Sciatic nerve (tissue), 2 donors: ENCODE data around the gene SLC19A2. TPM values are rescaled to one million over a fixed set of nuclear protein-coding genes. Genes with fewer than 3 reads are reported as not detected.
"Not testable (repeated sequence)": the region's sequence is repeated elsewhere in the genome, so short reads cannot be mapped to it uniquely, and the experiment has no call there.

ENCODE experiments used
- ATAC-seq: fragments of 200-7000 bp; cut with Tn5 transposase; one replicate; pipeline ENCODE4 v1.9.1; 2020; ENCODE audit warnings: mild to moderate bottlenecking, moderate library complexity
- DNase-seq: peaks from one replicate; pipeline ENCODE4 v3.0.0-alpha.2; 2020; ENCODE audit warnings: low spot score
- intact Hi-C: fragments of 100-400 bp; cut with DNase I; formaldehyde crosslinking; loops from one replicate; pipeline ENCODE4 v1.14.2; 2022
- total RNA-seq: library from RNA; stranded (reverse); fragmentation: NEBNext Ultra II Directional; extraction: Animal tissue kit (Norgen Biotek cat#: 25700); gene quantifications from one replicate; pipeline ENCODE4 v1.2.1, GENCODE V29; 2021
- donor health status: DM: no; HTN: no; CAD: no.
- donor health status: DM: no; HTN: no; CAD: no.

Gene SLC19A2
- total RNA-seq, 1 donor from 2014 or later: 7.0 TPM

DNA sequence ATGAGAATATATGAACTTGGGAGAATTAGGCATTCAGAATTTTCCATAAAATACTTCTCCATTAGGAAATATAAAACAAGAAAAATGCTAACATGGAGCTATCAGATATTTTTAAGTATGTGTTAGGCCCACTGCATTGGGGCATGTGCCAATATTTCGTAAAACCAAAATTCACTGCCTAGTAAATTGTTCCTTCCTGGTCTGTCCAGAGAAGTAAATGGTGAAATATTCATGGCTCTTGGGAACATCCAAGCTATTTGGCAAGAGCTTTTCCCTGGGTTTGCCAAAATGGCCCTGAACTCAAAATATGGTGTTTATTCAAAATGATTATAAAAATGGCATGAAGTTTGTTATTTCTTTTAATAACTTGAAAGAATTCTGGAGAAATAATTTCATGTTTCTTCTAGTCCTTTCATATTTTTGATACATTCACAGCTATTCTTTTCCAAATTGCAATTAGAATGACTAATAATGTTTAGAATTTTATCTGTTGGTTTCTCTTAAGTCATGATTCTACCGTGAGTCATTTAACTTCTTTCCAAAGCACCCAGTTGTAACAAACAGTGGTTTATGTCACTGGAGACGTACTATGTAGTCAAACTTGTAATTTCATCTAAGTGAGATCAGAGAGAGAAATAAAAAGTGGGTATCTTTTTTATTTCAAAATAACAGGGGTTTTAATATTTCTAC lies 25.7 kb upstream of the SLC19A2 start:
- intact Hi-C loops: no loop called here
- ATAC-seq (peak; percentile 89), DNase-seq (no peak)

DNA sequence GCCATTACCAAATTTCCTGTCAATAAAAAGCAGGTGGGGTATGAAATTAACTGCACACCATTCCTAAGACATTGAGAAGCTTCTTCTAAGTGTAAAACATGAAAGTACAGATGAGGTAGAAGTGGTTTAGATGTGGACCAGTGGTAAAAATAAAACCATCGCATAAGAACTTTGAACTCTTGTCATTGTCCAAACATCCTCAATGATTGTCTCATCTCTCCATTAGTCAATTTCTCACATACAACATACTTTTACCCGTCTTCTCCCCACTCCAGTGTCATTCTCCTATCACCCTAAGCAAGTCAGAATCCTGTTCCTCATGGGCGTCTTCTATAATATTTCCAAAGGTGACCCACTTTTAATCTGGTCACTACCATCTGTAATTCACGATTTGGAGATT lies 24.3 kb upstream of the SLC19A2 start:
- ATAC-seq (no peak), DNase-seq (no peak)
- intact Hi-C loops: no loop called here

DNA sequence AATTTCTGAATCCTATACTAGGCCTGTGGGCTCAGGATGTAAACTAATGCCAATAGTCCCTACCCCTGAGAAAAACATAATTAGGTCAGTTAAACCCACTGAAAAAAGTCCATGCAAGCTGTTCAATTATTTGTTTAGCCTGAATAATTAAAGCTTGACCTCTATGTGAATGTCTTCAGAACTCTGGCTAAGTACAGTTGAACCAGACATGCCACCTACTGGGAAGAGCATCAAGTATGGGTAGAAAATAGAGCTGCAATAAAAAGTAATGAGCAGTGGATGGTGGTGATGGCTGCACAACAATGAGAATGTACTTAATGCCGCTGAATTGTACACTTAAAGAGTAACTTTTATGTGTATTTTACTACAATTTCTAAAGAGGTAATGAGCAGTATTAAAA lies 23.6 kb upstream of the SLC19A2 start:
- ATAC-seq (no peak), DNase-seq (no peak)
- intact Hi-C loops: no loop called here

DNA sequence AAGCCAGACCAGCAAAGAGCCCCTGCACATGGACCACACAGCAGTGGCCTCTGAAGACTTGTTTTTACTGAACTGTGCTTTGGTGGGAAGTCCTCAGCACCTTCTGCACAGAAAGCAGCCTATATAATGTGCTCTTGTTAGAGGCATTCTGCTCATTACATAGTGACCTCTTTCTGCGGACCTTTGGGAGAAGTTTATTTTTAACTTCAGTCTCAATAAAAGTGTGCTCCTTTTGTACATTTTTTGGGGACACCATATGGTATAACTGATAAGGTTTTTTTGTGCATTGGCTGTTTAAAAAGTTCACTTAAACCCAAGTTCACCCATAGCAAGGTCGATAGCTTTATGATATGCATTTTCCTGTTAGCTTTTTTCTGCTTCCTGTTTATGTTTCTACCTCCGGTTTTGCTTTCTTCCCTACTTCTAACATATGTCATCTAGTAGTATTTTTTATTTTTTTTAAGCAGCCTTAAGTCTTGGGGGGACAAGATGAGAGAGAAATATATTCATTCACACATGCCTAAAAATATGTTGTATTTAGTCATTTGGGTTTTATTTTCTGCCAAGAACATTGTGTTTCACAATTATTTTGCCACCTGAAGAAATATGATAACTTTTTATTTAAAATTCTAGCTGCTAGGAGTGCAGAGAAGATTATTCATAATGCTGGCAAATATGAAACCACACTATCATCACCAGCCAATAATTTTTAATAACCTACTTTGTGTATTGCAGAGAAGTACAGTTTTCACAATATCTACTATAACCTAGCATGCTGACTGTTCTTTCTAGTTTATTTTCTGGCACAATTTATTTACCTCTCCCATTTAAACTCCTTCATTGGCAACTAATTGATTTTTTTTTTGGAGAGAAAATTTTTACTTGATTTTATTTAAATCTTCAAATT lies 22.9 kb upstream of the SLC19A2 start:
- no peak for DNase-seq
- peak; percentile 57 for ATAC-seq

DNA sequence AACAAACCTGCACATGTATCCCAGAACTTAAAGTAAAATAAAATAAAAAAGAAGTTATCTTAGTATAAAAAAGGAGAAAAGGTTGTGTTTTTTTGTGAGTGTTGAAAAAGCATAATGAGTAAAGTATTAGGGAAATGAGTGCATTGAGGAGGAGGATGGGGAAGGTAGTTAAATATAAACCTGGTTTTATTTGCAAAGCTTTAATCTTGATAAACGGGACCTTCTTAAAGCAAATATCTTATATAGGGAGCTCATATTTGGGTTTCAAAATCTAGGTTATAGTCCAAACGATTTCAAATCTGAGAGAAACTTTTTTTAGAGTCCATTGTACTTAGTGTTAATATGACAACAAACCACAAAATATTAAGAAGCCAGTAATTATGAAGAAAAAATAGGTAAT lies 21.7 kb upstream of the SLC19A2 start:
- ATAC-seq (no peak), DNase-seq (no peak)
- intact Hi-C loops: no loop called here

More for the DNA sequence above, 22.9 kb upstream of the SLC19A2 start:
- intact Hi-C loops: no loop called here

DNA sequence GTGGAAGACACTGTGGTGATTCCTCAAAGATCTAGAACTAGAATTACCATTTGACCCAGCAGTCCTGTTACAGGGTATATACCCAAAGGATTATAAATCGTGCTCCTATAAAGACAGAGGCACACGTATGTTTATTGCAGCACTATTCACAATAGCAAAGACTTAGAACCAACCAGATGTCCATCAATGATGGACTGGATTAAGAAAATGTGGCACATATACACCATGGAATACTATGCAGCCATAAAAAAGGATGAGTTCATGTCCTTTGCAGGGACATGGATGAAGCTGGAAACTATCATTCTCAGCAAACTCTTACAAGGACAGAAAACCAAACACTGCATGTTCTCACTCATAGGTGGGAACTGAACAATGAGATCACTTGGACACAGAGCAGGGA lies 17.9 kb upstream of the SLC19A2 start:
- intact Hi-C loops, DNase-seq, ATAC-seq: not testable (repeated sequence)

DNA sequence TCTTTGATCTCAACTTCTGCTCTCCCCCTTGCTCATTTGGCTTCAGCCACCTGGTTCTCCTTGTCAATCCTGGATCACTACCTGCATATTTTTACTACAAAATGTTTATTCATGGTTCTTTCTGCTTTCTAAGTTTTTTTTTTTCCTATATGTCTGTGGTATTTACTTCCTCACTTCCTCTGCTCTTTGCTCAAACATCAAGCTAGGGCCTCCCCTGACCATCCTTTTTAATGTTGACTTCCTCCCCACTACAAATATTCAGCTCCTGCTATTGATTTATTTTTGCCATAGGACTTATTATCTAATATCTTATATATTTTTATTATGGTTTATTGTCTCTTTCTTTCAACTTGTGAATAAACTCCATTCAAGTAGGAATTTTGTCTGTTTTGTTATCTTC lies 14.1 kb upstream of the SLC19A2 start:
- DNase-seq: no peak
- no peak for ATAC-seq
- intact Hi-C loops: no loop called here

DNA sequence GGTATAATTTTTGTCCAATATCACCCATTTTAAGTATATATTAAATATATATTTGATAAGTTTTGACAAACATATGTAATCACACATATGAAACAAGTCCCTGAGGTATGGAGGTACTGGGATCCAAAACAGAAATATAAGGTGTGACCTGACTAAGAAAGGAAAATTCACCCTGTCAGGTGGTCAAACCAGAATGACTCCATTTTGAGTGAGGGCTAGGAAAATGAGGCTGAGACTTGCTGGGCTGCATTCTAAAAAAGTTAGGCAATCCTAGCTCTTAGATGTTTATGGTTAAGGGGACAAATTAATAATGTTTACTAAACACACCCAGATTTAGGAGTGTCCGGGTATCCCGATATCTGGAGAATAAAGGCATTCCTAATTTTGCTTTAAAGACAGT lies 11.6 kb upstream of the SLC19A2 start:
- ATAC-seq: no peak
- intact Hi-C loops: no loop called here

DNA sequence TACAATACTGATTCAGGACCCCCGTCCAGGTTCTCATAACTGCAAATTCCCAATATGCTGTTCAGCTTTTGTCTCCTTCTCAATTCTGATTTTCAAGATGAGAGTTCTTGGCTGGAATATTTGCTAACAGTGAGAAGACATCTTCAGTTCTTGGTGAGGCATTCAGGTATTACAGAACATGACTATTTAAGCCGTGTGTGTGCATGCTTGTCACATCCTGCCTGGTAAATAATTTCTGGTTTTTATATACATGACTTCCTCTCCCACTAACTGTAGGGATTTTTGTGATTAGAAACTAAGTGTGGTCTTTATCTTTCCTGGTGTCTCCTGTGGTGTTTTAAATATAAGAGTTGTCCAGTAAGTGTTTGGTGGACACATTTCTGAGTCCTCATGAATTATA lies 10.2 kb upstream of the SLC19A2 start:
- DNase-seq: no peak
- ATAC-seq: no peak
- intact Hi-C loops: no loop called here

More for the DNA sequence above, 11.6 kb upstream of the SLC19A2 start:
- DNase-seq: no peak

DNA sequence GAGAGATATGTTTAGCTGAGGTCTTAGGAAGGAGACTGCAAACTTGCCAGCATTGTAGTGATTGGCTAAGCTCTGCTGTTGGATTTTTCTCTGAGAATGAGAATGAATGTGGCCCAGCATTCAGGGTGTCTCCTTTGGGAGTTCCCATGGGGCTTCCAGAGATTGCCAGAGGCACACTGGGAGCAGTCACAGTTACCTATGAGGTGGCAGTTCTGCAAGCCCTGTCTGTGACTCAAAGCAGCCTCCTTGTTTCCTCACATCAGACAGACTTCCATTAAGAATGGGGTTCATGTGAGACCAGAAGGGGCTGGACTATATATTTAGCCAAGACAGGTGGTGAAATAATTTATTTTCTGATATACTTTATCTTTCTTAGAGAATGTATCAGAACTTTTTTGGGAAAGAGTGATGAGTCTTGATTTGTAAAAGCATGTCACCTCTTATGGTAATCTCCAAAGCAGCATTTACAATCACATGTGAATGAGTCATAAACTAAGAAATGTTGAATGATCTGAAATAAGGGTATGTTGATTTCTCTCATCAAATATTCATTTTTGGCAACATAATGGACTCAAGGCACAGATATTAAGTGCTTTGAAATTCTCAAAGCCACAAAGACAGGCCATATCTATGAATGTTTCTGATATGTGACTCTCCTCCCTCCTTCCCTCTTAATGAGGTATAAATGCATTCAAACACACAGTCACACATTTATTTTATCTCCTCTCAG lies 9.5 kb upstream of the SLC19A2 start:
- DNase-seq (no peak), ATAC-seq (no peak)
- intact Hi-C loops: no loop called here

DNA sequence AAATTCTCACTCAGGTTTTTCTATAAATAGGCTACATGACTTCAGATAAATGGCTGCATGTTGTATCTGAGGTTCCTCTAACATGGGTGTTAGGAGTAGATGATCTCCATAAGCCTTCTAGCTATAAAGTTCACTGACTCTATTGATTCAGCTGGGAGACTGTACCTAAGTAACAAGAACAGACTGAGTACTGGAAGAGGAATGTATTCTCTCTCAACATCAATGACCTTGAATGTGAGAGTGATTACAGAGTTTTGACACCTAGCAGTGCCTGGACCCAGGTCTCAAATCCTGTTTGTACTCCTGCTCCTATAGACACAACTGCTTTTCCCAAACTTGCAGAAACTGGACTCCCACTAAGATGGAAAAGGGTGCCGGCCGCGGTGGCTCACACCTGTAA lies 8.6 kb upstream of the SLC19A2 start:
- intact Hi-C loops: no loop called here

DNA sequence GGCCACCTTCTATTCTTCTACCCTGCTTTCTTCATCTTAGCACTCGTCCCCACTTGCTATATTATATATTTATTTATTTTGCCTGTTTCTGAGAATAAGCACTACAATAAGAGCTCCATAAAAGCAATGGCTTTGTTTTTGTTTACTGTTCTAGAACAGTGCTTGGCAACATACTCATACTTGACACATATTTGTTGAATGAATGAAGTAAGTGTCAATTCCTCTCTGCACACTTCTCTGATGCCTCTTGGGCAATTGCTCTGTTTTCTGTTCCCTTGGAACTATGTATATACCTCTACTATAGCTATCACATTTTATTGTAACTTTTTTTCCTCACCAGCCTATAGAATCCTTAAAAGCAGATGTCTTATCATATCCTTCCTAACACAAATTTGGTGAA lies 7.5 kb upstream of the SLC19A2 start:
- intact Hi-C loops: no loop called here
- DNase-seq (no peak), ATAC-seq (no peak)

More for the DNA sequence above, 8.6 kb upstream of the SLC19A2 start:
- DNase-seq (no peak), ATAC-seq (no peak)

DNA sequence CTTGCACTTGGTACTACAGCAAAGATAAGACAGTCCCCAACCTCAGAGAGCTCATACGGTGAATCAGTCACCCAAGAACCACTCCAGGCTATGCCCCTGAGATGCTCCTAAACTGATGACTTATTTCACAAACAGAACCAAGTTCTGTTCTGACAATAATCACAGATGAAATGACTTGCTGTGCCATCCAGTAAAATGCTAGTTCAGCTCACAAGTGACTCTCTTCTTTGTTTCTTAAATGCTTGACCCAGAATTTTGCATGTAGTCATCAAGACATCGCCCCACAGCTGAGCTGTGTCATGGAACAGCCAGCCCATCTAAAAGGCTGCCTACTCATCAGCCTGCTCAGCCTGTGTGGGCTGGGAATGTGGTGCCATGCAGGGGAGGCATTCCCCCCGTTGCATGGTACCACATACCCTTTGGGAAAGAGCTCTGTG lies 6.1 kb upstream of the SLC19A2 start:
- peak; percentile 52 for ATAC-seq
- intact Hi-C loops: no loop called here

DNA sequence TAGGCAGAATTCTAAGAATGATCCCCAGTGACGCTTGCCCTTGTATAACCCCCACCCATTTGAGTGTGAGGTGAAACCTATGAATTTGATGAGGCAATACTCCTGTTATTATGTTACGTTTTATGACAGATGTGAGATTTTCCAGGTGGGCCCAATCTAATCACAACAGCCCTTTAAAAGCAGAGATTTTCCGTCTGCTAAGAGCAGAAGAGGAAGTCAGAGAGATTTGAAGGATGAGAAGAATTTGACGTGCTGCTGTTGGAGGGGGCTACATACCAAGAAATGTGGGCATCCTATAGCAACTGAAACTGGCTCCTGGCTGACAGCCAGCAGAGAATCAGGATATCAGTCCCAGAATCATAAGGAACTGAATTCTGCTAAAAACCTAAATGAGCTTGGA lies 2.4 kb upstream of the SLC19A2 start:
- intact Hi-C loops: no loop called here
- no peak for DNase-seq
- ATAC-seq: no peak

More for the DNA sequence above, 6.1 kb upstream of the SLC19A2 start:
- no peak for DNase-seq

DNA sequence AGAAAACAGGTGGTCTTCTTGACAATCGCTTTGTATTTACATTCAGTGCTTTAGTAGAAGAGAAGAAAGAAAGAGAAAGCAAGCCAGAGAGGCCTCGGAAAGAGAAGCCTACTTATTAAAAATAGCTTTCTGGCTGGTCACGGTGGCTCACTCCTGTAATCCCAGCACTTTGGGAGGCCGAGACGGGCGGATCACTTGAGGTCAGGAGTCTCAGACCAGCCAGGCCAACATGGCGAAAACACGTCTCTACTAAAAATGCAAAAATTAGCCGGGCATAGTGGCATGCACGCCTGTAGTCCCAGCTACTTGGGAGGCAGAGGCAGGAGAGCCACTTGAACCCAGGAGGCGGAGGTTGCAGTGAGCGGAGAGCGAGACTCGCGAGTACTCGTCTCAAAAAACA lies 1.8 kb upstream of the SLC19A2 start:
- intact Hi-C loops: no loop called here
- DNase-seq (no peak), ATAC-seq (no peak)

DNA sequence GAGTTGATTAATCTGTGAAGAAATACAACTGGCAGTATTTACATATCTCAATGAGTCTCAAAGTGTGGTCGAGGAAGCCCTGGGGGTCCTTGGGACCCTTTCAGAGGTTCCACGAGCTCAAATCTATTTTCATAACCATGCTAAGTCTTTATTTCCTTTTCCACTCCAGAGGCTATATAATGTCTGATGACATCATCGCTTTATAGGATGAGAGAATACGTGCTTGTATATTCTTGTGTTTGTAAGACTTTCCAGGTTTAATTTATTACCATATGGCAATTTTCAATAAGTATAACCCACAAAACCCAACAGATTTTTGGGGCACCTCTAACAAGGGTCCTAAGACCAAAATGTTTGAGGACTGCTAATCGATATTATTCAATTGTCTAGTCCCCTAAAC lies 1.4 kb upstream of the SLC19A2 start:
- no peak for ATAC-seq
- intact Hi-C loops: no loop called here
- no peak for DNase-seq

DNA sequence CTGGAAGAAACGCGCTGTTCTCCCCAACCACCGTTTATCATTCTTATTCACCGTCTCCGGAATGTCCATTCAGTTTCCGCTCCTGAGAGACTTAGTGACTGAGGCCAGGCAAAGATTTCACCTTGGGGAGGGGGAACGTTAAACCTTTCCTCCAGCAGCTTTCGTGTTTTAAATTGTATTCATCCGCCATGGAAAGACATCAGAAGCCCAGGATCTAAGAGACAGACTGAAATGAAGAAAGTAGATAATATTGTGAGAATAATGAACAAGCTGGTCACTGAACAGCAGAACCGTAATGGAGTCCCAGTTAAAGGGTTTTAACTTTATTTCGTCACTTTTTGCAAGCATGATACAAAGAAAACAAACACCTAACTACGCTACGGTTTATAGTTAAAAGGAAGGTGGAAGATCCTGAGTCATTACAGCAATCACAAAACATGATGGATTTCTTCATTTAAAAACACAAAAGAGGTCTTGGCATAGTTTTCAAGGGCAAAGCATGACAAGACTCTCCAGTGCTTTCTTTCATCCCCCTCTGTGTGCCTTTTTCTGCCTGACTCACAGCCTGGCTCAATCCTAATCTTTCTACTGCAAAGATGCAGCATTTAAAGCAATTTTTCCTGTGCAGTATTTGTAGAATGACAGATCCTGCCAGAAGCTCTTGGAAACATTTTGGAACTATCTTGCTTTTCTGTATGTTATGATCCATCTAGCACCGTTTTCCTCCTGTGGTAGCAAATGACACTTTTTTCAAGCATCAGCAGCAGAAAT lies 722 bp upstream of the SLC19A2 start:
- DNase-seq (no peak), ATAC-seq (no peak)
- intact Hi-C loops: no loop called here

DNA sequence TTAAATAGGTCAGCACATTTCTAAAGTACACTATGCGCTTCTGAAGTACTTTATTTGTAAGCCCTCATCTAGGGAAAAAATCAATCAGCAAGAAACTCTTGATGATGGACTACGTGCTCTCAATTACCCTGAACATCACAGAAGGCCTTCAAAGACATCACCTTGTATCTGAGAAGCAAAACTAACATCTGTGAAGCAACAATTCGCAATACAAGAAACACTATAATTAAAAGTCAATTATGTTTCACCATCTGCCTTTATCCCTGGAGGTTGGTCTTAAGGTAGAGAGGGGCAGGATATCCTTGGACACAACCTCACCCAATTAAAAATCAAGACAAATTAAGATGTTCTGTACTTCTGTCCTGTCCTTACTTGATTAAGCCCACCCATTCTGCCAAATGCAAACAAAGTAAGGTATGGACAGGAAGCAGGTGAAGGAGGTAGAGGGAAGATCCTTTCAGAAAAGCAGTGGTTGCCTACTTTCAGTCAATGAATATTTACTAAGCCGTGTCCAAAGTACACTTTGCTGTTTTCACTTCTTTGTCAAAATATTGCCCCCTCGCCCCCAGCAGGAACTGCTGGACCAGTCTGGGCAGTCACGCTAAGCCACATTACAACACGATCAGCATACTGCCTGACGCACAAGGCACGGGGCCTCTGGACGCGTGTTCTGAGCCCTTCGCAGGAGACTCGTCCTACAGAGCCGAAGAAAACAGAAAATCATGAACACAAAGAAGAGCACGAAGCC lies 887 bp downstream of the SLC19A2 start:
- ATAC-seq (peak; percentile 63), DNase-seq (peak; percentile 69)
- intact Hi-C loops: no loop called here
